GM20431 (cell line): ENCODE results near the gene PAIP2.
"Not testable (repeated sequence)": the region's sequence is repeated elsewhere in the genome, so short reads cannot be mapped to it uniquely, and the experiment has no call there.

Source experiments
- in situ Hi-C: fragments of 300-500 bp; cut with MseI, MboI; formaldehyde crosslinking; loops from one replicate; pipeline ENCODE4 v1.15.0; 2020; ENCODE audit warnings: low sequenced_read_pairs; ENCODE audit not compliant: unreplicated experiment

Gene PAIP2

DNA sequence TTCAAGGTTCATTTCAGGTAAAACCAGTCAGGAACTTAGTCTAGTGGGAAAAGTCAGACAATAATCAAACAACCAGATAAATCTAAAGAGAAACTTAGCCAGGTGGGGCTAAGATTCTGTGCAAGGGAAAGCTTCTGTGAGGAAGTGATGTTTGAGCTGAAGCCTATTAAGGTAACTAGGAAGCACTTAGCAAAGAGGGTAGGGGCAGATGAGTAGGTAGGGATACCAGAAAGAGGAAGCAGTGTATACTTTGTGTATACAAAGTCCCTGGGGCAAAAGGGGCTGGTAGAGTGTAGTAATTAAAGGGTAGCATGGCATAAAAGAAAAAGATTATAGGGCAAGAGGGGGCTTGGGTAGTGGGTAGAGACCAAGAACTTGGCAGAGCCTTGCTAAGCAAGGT lies 65.9 kb downstream of the PAIP2 start:
- in situ Hi-C loops: no loop called here

DNA sequence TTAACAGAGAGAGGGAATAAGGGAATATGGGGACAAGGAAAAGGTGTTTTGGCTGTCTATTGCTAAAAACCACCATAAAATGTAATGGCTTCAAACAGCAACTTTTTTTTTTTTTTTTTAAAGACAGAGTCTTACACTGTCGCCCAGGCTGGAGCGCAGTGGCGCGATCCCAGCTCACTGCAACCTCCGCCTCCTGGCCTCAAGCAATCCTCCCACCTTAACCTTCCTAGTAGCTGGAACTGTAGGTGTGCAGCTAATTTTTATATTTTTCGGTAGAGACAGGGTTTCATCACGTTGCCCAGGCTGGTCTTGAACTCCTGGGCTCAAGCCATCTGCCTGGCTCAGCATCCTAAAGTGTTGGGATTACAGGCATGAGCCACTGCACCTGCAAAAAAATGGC lies 66.5 kb downstream of the PAIP2 start:
- in situ Hi-C loops: no loop called here

DNA sequence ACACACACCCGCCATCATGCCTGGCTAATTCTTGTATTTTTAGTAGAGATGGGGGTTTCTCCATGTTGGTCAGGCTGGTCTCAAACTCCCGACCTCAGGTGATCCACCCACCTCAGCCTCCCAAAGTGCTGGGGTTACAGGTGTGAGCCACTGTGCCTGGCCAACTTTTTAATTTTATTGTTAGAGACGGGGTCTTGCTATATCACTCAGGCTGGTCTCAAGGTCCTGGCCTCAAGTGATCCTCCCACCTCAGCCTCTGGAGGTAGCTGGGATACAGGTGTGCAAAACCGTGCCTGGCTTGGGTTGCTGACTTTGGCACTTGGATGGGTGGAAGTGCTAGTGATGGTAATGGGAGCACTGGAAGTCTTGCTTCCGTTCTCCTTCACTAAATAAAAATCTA lies 67.5 kb downstream of the PAIP2 start:
- in situ Hi-C loops: not testable (repeated sequence)

DNA sequence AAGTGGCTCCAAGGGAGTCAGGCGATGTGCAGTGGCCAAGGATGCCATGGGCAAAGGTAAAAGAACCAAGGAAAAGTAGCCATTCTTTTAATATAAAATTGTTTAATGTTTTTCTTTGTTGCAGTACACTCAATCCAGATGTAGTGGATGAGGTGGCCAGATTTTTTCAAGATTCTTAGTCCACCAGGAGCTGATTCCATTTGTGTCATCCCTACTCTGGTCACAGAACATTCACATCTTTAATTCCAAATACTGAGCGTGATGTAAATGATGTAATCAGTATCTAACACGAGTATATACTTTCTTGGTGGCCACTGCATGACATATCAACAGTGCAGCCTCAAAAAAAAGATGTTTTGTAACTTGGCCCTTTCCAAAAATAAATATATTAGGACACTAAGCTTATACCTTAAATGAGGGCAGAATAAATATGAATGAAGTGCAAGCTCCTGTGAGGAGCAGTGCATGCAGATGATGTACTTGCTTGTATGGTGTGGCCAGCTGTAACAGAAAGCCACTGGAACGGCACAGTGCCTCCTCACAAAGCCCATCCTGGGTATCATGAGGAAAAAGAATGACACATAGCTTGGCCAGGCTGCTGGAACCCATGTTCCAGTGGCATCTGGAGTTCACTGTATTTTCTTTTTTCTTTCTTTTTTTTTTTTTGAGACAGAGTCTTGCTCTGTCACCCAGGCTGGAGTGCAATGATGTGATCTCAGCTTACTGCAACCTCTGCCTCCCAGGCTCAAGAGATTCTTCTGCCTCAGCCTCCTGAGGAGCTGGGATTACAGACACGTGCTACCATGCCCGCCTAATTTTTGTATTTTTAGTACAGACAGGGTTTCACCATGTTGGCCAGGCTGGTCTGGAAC lies 68.7 kb downstream of the PAIP2 start:
- in situ Hi-C loops: no loop called here

DNA sequence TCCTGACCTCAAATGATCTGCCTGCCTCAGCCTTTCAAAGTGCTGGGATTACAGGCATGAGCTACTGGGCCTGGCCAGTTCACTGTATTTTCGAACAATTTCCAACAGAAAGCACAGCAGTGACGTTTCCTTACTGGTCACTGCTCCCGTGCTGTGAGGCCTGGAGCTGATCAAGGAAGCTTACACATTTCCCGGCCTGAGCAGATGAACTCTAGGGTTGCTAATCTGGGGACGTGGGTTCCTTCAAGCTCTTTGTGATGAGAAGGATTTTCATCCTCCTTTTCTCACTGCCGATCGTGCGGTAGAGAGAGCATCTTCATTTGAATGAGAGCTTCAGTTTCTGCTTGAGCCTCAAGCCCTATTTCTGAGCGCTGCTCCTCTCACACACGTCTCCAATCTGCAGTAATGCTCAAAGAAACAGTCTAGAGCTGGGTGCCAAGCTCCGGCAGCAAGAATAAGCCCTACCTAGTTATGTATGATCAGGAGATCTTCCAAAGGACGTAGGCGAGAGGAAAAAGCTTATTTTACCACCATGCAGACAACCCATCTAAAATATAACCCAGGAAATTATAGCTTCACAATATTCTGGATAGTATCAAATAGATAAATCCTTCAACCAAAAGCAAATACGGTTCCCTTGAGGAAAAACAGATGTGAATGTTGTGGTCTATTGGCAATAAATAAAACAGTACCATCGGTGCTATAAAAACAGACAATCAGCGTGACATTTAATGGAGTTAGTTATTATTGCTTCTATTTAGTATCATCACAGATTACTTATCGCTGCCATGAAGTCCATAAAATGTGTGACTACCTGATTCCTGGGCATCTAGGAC lies 69.6 kb downstream of the PAIP2 start:
- in situ Hi-C loops: no loop called here

DNA sequence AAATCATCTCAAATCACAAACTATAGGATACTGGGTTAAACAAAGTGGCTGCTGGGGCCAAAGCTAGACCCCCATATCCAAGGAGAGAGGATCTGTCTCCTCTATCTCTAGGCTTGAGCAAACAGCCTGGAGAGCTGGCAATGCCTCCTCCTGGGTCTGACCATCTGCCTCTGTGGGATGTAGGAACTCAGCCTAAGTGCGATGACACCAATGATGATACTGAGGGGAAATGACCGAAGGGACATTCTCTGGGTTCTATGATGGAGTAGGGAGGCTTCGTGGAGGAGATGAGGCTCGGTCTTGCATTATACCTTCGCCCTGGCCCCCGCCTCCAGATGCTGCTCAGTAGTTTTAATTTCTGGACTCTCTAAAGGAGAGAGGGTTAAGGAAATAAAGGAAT lies 71.5 kb downstream of the PAIP2 start:
- in situ Hi-C loops: no loop called here

DNA sequence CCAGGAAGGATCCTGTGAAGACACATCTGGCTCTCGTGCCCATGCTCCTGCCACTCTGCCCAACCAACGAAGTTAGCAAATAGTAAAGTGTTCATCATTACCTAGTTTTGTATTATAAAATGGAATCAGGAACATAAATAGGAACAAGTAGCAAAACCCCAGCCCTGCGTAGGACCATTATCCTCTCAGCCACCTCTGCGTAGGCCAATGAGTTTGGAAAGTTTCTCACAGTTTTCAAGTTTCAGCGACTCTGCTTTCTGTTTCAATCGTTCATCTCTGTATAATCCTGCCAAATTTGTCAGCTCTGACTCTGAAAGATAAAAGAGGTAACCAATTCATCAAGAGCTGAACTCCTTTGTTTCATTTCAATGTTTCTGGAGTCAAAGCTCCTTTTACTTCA lies 72.3 kb downstream of the PAIP2 start:
- in situ Hi-C loops: no loop called here

DNA sequence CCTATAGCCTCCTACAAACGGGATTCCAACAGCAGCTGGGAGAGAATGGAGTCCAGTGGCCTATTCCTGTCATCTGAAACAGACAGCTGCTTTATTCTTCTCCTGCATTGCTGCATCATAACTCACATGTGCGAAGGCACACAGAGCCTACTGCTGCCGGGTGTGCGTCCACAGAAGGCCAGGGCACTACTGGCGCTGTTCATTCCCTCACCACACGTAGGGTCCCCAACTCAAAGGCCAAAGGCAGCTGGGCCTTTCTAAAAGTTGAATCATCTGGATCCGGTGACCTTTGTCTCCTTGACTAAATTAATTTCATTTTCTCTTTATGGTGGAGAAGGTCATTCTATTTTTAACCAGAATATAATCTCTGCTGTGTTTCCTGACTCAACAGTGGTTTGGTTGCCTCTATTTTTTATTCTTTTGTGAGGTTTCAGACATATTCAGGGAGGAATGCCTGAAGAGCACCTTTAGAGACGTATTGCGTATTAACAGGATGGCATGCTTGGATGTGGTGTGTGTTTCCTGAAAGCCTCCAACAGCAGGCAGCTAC lies 73.0 kb downstream of the PAIP2 start:
- in situ Hi-C loops: no loop called here

DNA sequence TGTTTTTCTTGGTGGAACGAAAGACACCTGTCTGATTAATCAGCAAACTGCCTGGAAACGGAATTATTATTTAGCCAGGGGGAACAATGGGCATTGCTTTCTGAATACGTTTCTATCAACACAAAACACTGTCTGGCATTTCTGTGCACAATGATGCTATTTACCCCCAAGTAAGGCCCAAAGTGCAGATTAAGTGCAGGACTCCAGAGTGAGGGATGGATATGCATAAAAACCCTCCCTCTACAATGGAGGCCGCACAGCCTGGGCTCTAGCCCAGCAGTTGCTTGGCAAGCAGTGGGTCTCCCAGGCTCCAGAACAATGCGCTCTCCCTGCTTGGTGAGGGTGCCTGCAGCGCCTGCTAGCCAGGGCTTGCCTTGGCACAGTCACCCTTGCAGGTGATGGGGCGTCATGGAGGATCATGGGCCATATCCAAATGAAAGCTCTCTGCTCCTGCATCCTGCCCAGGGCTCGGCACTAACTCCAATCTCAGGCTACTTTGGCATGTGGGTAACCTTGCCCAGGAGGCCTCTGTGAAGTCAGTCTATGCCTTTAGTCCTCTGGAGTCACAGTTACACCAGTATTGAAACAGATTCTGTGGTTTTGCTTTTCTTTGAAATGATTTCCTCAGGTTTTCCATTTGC lies 73.7 kb downstream of the PAIP2 start:
- in situ Hi-C loops: no loop called here

DNA sequence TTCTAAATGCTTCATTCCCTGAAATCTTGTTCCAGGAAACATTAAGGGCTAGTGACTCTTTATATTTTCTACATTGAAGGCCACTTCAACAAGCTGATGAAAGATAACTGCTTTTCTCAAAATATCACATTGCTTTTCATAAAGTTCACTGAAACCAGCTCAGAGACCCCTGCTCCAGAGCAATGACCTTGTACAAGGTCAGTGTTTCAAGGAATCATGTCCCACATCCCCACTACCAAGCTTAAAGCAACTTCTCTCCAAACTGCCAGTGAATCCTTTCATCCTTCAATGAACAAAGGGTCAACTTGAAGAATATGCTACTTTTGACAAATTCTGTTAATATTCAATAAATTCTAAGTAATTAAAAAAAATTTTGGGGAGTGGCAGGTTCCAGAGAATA lies 74.2 kb downstream of the PAIP2 start:
- in situ Hi-C loops: no loop called here

DNA sequence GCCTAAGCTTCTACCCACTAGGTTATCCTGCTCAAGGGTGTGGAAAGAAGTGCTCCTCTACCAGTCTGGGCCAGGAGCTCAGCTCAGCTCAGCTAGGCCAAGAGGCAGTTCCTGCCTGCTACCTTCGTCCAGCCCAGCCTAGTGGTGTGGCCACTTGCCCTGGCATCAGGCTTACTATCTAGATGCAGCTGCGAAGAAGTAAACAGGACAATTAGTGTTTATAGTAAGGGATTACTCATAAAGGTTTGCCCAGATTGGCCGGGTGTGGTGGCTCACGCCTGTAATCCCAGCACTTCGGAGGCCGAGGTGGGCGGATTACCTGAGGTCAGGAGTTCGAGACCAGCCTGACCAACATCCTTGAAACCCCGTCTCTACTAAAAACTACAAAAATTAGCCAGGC lies 75.0 kb downstream of the PAIP2 start:
- in situ Hi-C loops: no loop called here

DNA sequence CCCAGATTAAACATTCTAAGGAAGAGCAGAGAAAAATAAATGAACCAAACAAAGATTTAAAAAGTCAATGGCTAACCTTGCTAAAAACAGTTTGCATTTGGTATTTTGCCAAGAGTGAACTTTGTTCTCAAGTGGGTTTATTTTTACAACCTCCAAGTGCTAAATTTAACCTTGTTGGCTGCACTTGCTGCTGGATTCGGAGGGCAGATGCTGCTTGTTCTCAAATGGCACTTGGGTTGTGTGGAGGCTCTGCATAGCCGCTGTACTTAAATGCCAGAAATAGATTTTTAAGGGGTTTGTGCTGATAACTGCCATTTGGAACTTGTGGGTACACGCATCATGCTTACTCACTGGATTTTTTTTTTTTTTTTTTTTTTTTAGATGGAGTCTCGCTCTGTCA lies 75.6 kb downstream of the PAIP2 start:
- in situ Hi-C loops: no loop called here

DNA sequence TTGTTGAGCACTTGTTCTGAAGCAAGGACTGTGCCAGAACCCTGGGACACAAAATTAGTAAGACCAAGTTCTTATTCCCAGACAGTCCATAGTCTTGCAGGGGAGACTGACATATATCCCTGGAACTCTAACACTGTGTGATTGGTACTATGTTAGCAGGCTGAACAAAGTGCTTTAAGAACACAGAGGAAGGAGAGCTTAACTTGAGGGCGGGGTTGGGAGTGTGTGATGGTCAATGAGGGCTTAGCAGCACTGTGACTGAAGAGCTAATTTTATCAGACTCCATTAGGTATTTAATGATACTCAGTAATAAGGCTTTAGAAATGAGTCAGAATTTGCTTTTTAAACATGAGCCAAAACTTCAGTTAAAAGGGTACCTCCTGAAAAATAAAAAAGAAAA lies 77.1 kb downstream of the PAIP2 start:
- in situ Hi-C loops: no loop called here
